Measurements from ENCODE around the gene BCAR3.

Gene BCAR3

DNA sequence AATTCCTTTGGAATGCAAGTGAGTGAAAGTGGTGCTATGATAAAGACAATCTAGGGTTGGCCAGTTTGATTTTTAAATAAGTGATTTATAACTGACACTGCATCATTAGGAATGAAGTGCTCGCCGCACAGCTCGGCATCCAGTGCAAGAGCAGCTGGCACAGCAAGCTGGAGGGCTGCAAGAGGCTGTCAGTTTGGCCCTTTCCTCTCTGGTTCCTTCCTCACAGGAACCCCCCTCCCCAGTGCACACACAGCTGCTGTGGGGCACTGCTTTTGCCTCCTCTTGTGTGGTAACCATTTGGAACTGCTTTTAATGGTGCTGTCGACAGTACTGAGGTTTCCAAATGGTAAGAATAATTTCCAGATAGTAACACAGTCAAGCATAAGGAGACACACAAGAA, 10.4 kb upstream of the BCAR3 start:
- TF ChIP-seq, protein P1, sequence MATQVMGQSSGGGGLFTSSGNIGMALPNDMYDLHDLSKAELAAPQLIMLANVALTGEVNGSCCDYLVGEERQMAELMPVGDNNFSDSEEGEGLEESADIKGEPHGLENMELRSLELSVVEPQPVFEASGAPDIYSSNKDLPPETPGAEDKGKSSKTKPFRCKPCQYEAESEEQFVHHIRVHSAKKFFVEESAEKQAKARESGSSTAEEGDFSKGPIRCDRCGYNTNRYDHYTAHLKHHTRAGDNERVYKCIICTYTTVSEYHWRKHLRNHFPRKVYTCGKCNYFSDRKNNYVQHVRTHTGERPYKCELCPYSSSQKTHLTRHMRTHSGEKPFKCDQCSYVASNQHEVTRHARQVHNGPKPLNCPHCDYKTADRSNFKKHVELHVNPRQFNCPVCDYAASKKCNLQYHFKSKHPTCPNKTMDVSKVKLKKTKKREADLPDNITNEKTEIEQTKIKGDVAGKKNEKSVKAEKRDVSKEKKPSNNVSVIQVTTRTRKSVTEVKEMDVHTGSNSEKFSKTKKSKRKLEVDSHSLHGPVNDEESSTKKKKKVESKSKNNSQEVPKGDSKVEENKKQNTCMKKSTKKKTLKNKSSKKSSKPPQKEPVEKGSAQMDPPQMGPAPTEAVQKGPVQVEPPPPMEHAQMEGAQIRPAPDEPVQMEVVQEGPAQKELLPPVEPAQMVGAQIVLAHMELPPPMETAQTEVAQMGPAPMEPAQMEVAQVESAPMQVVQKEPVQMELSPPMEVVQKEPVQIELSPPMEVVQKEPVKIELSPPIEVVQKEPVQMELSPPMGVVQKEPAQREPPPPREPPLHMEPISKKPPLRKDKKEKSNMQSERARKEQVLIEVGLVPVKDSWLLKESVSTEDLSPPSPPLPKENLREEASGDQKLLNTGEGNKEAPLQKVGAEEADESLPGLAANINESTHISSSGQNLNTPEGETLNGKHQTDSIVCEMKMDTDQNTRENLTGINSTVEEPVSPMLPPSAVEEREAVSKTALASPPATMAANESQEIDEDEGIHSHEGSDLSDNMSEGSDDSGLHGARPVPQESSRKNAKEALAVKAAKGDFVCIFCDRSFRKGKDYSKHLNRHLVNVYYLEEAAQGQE (IDR thresholded peaks at IDR 0.05; ENCODE audit: low read depth) = no peak
- no peak for TF ChIP-seq RAD21 (IDR thresholded peaks at IDR 0.05; ENCODE audit: low read depth)
- TF ChIP-seq CEBPB (IDR thresholded peaks at IDR 0.05) = no peak
- TF ChIP-seq EP300 (IDR thresholded peaks at IDR 0.05; ENCODE audit: borderline replicate concordance) = no peak
- TF ChIP-seq TAF1 (IDR thresholded peaks at IDR 0.05; ENCODE audit: low read depth) = no peak
- no peak for TF ChIP-seq YY1 (IDR thresholded peaks at IDR 0.05; ENCODE audit: low read depth)
- no peak for TF ChIP-seq TCF12 (IDR thresholded peaks at IDR 0.05; ENCODE audit: low read depth)
- no peak for TF ChIP-seq NFIC (IDR thresholded peaks at IDR 0.05)
- TF ChIP-seq EGR1 (IDR thresholded peaks at IDR 0.05) = no peak
- TF ChIP-seq TEAD4 (IDR thresholded peaks at IDR 0.05) = no peak

DNA sequence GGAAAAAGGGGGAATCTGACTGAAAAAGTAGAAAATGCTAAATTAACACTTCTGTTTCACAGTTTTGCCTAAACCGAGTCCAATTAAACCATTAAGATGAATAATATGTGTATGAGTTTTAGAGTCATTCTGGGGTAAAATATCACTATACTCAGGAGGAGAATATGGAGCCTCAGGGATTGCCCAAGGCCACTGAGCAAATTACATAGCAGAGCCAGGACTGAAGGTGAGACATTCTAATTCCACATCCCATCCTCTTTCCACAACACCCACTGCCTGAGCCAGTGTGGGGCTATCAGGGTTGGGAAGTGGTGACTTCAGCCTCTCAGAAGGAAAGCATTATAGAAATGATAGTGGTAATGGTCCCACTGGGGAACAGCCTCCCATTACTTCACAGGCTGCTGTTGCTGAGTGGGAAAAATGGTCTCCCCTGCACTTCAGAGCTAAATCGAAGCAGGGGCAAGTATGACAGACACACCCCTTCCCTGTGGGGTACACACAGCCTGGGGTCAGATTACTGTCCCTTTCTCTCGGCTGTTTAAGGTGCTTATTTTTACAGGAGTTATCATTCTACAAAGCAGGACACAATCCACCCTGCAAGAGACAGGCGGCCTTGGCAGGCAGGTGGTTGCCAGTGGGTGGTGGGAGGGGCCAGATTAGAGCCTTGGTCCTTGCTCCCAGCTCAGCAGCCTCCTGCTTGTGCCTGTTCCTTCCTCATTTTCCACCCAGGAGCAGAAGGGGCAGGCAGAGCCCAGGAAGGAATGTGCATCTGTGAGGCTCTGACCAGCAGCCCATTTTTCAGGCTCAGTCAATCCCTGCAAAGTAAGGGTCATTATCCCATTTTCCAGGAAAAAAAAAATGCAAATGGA, 9.5 kb upstream of the BCAR3 start:
- TF ChIP-seq, protein P1 (IDR thresholded peaks at IDR 0.05; ENCODE audit: low read depth) = no peak
- TF ChIP-seq, protein P2, sequence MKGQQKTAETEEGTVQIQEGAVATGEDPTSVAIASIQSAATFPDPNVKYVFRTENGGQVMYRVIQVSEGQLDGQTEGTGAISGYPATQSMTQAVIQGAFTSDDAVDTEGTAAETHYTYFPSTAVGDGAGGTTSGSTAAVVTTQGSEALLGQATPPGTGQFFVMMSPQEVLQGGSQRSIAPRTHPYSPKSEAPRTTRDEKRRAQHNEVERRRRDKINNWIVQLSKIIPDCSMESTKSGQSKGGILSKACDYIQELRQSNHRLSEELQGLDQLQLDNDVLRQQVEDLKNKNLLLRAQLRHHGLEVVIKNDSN (IDR thresholded peaks at IDR 0.05) = no peak
- no peak for TF ChIP-seq FOXM1 (IDR thresholded peaks at IDR 0.05; ENCODE audit: borderline replicate concordance, low read depth)
- no peak for TF ChIP-seq ZBTB7A (IDR thresholded peaks at IDR 0.05; ENCODE audit: low read depth)
- no peak for TF ChIP-seq TAF1 (IDR thresholded peaks at IDR 0.05; ENCODE audit: low read depth)
- TF ChIP-seq, protein P3, sequence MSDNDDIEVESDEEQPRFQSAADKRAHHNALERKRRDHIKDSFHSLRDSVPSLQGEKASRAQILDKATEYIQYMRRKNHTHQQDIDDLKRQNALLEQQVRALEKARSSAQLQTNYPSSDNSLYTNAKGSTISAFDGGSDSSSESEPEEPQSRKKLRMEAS (IDR thresholded peaks at IDR 0.05) = 0 out of 2 replicates have a peak, but pooled peaks have one; percentile 14
- TF ChIP-seq CEBPB (IDR thresholded peaks at IDR 0.05) = no peak
- 0 out of 2 replicates have a peak, but pooled peaks have one; percentile 21 for TF ChIP-seq EGR1 (IDR thresholded peaks at IDR 0.05)
- TF ChIP-seq YY1 (IDR thresholded peaks at IDR 0.05; ENCODE audit: low read depth) = no peak
- TF ChIP-seq EP300 (IDR thresholded peaks at IDR 0.05; ENCODE audit: borderline replicate concordance) = no peak

DNA sequence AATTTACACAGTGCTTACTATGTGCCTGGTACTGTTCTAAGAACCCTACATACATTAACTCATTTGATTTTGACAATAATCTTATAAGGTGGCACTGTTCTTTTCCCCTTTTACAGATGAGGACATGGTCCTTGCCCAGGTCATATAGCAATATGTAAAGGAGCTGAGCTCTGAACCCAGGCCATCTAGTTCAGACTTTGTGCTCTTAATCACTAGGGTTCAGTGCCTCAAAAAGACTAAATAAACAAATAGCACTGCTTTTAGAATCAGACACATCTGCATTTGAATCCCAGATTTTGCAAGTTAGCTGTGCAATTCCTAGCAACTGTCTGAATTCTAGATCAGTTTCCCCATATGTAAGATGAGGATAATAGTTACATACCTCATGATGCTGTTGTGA, 8.7 kb upstream of the BCAR3 start:
- TF ChIP-seq EP300 (IDR thresholded peaks at IDR 0.05; ENCODE audit: borderline replicate concordance) (no peak), ZBTB7A (IDR thresholded peaks at IDR 0.05; ENCODE audit: low read depth) (no peak), RAD21 (IDR thresholded peaks at IDR 0.05; ENCODE audit: low read depth) (no peak), CEBPB (IDR thresholded peaks at IDR 0.05) (no peak), YY1 (IDR thresholded peaks at IDR 0.05; ENCODE audit: low read depth) (no peak), EGR1 (IDR thresholded peaks at IDR 0.05) (no peak), CREB1 (IDR thresholded peaks at IDR 0.05; ENCODE audit: low read depth) (no peak), TAF1 (IDR thresholded peaks at IDR 0.05; ENCODE audit: low read depth) (no peak), FOXM1 (IDR thresholded peaks at IDR 0.05; ENCODE audit: borderline replicate concordance, low read depth) (no peak), TCF12 (IDR thresholded peaks at IDR 0.05; ENCODE audit: low read depth) (no peak), NFIC (IDR thresholded peaks at IDR 0.05) (no peak), TEAD4 (IDR thresholded peaks at IDR 0.05) (no peak)
- TF ChIP-seq, protein P1 (IDR thresholded peaks at IDR 0.05; ENCODE audit: low read depth) = no peak
- TF ChIP-seq, protein P2 (IDR thresholded peaks at IDR 0.05) = no peak
- TF ChIP-seq, protein P3 (IDR thresholded peaks at IDR 0.05) = no peak
